Stimulated activated CD8-positive, alpha-beta memory T cell treated with anti-CD3 and anti-CD28 coated beads, Interleukin-4, amount 100 ng/mL, for 48 hours (primary cell): ENCODE results near the gene ZNF418.
A peak's percentile ranks its signal among the peaks of the same experiment; 100 is the strongest.
"Not testable (repeated sequence)": the region's sequence is repeated elsewhere in the genome, so short reads cannot be mapped to it uniquely, and the experiment has no call there.

ENCODE experiments used
- DNase-seq: peaks from one replicate; pipeline ENCODE4 v3.0.0-alpha.2; 2020

Gene ZNF418

GRCh38 chr19:57934820-57935665 lies at the start of gene ZNF418:
Gene ZNF418, minus strand, starts transcription at chr19:57935402. Its CDS starts 1,580 bp downstream, at chr19:57933822.
- peak; percentile 45 for DNase-seq

- no peak for DNase-seq
Observed at GRCh38 chr19:57978586-57979289, 43.5 kb upstream of the ZNF418 start.

GRCh38 chr19:57974434-57974833 lies 39.2 kb upstream of the ZNF418 start, which contains the start of gene C19orf18:
Gene C19orf18, minus strand, starts transcription at chr19:57974534. Its CDS starts 102 bp downstream, at chr19:57974432.
- DNase-seq: no peak

- no peak for DNase-seq
Observed at GRCh38 chr19:57964761-57965160, 29.6 kb upstream of the ZNF418 start.

- no peak for DNase-seq
Observed at GRCh38 chr19:57961785-57962184, 26.6 kb upstream of the ZNF418 start.

GRCh38 chr19:57954996-57955395 lies 19.8 kb upstream of the ZNF418 start:
- no peak for DNase-seq

- no peak for DNase-seq
Observed at GRCh38 chr19:57949702-57950101, 14.5 kb upstream of the ZNF418 start.

- no peak for DNase-seq
Observed at GRCh38 chr19:57949296-57949695, 14.1 kb upstream of the ZNF418 start.

- peak; percentile 93 for DNase-seq
Observed at GRCh38 chr19:57947419-57948134, 12.4 kb upstream of the ZNF418 start, which contains the start of gene ZNF256. Gene ZNF256, minus strand, starts transcription at chr19:57947706. Its CDS starts 232 bp downstream, at chr19:57947474.

GRCh38 chr19:57947088-57947418 lies 11.9 kb upstream of the ZNF418 start:
- DNase-seq: peak; percentile 26

GRCh38 chr19:57946316-57946715 lies 11.1 kb upstream of the ZNF418 start:
- no peak for DNase-seq

- no peak for DNase-seq
Observed at GRCh38 chr19:57941593-57941992, 6.4 kb upstream of the ZNF418 start.

GRCh38 chr19:57935731-57936130 lies 529 bp upstream of the ZNF418 start:
- no peak for DNase-seq

GRCh38 chr19:57927587-57927986 lies 7.6 kb downstream of the ZNF418 start:
- no peak for DNase-seq

- peak; percentile 84 for DNase-seq
Observed at GRCh38 chr19:57916168-57916995, 18.8 kb downstream of the ZNF418 start, which contains the start of gene ZNF417. Gene ZNF417, minus strand, starts transcription at chr19:57916592. Its CDS starts 181 bp downstream, at chr19:57916411.

- DNase-seq: no peak
Observed at GRCh38 chr19:57914531-57914930, 20.7 kb downstream of the ZNF418 start.

GRCh38 chr19:57907394-57907793 lies 27.8 kb downstream of the ZNF418 start:
- DNase-seq: no peak

GRCh38 chr19:57905258-57905657 lies 29.9 kb downstream of the ZNF418 start:
- no peak for DNase-seq

- DNase-seq: no peak
Observed at GRCh38 chr19:57903618-57904184, 31.5 kb downstream of the ZNF418 start.

- DNase-seq: no peak
Observed at GRCh38 chr19:57900311-57900710, 34.9 kb downstream of the ZNF418 start.

- DNase-seq: not testable (repeated sequence)
Observed at GRCh38 chr19:57890706-57891105, 44.5 kb downstream of the ZNF418 start.
